ENCODE measurements around the gene RPS16.

Gene RPS16

GRCh38 chr19:39388657-39389056 lies 47.1 kb downstream of the RPS16 start:
- DNase-seq (ENCODE audit: low spot score): no peak

- DNase-seq (ENCODE audit: low spot score): no peak
These were observed 49.2 kb downstream of the RPS16 start for GRCh38 chr19:39386557-39386956.

GRCh38 chr19:39385629-39386411 lies 49.9 kb downstream of the RPS16 start:
- no peak for DNase-seq (ENCODE audit: low spot score)

- no peak for DNase-seq (ENCODE audit: low spot score)
These were observed 50.7 kb downstream of the RPS16 start for GRCh38 chr19:39384839-39385568.

Measured in cerebellar cortex (tissue), 1 donor.